ENCODE data around the gene ATP5PB.

The ATP5PB gene

DNA sequence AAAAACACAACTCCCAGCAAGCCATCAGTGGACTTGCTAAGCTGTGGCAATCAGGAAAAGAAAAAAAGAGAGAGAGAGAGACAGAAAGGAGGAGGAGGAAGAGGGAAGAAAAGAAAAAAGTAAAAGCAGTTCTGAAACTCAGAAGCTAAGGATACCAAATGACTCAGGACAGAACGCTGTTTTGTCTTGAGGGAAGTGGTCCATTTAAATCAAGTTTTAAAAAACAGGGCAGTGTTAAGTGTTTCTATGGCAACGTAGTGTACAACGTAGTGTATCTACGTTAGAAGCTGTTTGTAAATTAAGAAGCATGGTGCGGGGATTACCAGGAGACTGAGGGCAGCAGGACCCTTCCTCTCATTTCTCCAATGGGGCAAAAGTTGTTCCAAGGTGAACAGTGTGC, 48.3 kb downstream of the ATP5PB start:
- intact Hi-C loops (cut with DNase I) = no loop called here
- peak in 1 of 42 donors; percentile 4 for DNase-seq

DNA sequence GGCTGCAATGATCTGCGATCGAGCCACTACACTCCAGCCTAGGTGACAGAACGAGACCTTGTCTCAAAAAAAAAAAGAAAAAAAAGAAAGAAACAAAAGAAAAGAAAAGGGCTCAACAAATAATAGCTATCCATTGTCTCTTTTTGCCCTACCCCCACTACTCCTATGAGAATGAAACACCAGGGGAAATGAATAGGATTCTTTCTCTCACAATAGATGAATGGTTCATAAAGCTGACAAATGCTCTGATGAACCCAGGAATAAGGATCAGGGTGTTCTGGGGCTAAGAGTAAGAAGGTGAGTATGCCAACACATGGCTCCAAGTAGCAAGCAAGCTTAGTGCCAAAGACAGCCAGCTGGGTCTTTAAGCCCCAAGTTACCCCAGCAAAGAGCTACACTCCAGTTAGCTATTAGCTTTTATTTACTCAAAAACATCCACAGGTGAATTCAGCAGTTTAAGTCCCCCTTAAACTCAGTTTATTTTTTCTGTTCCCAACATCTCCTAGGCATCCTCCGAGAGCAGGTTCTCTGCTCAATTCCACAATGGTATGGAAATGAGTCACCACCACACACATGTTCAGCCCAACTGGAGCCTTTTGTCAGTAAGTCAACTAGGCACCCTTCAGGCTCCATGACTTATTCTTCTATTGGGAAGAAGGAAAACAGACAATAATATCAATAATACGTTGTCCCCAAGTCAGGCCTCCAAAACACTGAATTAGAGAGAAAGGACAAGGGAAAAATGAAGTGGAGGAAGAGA, 49.9 kb downstream of the ATP5PB start:
- DNase-seq = peak in 1 of 42 donors; percentile 39
- intact Hi-C loops (cut with DNase I) = no loop called here

DNA sequence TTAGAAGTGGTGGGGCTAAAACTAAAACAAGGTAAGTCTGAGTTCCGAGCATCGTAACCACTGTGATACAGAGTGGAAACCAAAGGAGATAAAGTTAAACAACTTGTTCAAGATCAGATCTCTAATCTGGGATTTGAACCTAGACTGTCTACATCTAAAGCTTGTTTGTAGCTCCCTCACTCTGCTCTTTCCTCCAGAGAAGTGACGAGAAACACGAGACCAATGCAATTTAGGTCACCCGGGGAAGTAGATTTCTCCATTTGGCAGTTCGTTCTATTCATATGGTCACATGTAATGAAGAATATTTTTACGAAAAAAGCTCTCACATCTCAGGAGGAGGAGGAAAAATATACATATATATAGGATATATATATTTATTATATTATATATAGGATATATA, 52.4 kb downstream of the ATP5PB start:
- DNase-seq = no peak
- intact Hi-C loops (cut with DNase I) = loop anchor here (10.0 kb wide), 1 partner anchor 253 kb away; the partner anchor contains the start of gene DDX20

DNA sequence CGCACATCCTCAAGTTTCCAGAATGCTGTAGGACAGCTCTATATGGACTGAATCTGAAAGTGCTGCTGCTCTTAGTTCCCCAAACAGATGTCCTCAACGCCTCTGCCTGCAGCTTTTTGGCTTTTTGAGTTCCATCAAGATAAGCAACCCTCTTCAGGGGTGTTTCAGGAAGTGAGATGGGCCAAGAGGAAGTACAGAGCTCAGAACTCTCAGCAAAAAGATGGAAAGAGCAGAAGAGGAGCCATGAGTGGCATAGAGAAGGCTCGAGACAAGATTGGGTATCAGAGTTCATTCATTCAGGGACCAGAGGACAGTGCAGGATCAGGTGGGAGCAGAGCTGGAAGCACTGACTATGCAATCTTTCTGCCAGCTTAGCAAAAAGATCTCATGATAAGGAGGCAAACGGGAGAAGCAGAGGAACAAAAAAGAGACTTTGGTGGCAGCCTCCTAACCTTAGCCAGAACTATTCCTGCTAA, 54.4 kb downstream of the ATP5PB start, which contains the start of the genes ADORA3 and TMIGD3:
Gene ADORA3, minus strand, starts transcription at position 49 of the 476 bp plus-strand sequence. CDS start 279 bp downstream, outside the sequence.
Gene TMIGD3, minus strand, starts transcription at position 49 of the 476 bp plus-strand sequence. CDS start 279 bp downstream, outside the sequence.
- DNase-seq = peak in 1 of 42 donors; percentile 36
- intact Hi-C loops (cut with DNase I) = loop anchor here (10.0 kb wide), 1 partner anchor 251 kb away; the partner anchor contains the start of gene DDX20

DNA sequence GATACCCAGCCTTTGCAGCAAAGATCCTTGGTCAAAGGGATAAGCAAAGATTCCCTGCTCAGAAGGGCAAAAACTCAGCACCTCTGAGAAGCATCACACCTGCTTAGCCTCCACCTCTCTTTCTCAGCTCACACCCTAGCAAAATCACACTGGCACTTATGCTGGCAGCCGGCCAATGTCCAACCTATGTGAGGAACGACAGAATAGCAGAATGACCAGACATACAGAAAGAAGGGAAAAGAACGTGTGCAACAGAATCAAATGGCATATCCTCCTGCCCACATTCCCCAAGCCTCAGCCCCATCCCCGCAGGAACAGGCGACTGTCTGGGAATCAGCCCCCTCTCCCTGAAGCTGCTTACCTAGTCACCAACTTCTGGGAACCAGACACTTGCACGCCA, 54.8 kb downstream of the ATP5PB start:
- DNase-seq = no peak
- intact Hi-C loops (cut with DNase I) = loop anchor here (10.0 kb wide), 1 partner anchor 251 kb away; the partner anchor contains the start of gene DDX20

DNA sequence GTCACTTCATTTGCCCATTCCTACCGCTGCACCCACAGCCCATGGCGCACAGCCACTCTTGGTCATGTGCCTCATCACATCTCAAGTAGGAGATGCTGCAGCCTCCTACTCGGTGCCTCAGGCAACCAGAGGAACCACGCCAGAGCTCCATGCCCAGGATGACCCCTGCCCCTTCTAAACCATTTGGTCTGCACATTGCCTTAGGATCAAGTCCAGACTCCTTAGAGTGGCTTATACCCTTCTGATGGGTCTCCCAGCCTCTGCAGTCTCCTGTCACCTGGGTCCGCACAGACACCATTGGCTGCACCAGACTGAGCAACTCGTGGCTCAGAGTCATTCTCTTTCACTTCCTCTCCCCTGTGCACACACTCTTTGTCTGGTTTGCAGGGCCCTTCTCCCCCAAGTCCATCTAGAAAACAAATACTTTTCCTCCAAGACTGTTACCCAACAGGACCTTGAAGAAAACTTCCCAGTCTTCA, 56.4 kb downstream of the ATP5PB start:
- DNase-seq = peak in 4 of 42 donors; percentile 32 to 60 (median 43)
- intact Hi-C loops (cut with DNase I) = loop anchor here (10.0 kb wide), 1 partner anchor 249 kb away; the partner anchor contains the start of gene DDX20

DNA sequence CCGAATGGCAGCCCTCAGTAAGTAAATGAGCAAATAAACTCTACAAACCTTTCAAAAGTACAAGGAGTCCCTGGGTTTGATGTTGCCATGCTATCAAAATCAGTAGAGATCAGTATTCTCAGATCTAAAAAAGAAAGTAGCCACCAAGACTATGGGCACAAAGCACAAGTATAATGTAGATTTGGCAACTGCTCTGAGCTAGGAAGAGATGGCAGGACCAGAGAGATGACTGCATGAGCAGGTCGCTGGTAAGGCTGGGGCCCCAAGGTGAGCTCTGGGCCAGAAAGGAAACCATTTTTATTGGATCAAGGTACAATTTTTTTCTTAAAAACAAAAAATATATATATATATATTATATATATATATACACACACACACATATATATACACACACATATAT, 57.3 kb downstream of the ATP5PB start:
- intact Hi-C loops (cut with DNase I) = loop anchor here (10.0 kb wide), 1 partner anchor 248 kb away; the partner anchor contains the start of gene DDX20
- no peak for DNase-seq

DNA sequence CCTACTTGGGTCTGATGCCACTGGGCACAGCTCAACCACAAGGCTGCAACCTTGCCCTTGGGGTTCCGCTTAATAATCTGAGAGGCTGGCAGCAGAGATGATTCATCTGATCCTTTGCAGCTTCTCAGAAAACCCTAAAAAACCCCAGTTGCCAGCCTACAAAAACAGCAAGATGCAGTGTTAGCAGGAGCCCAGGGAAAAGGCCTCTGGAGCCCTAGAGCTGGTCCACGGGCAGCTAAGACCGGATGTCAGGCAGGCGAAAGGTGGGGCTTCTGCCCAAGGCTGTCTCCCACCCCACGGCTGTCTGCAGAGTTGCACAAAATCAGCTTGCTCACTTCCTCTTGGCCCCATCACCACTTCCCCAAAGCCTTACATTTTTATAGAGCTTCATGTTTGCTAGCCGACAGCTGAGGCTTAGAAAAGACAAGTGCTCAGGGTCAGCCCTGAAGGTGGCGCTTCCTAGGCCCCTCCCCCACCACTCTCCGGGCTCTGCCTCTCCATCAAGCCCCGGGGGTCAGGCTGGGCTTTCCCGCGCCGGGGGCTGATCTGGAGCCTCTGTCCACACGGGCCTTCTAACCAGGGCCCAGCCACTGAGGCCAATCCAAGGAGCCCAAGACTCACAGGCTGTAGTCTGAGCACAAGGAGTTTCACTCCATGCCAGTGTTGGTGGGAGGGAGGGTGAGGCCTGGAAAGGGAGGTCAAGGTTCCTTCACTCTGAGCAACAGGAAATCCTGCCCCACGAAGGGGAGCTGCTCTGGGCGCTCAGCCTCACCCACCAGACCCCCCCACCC, 58.3 kb downstream of the ATP5PB start:
- peak in 39 of 42 donors; percentile 24 to 77 (median 59) for DNase-seq
- intact Hi-C loops (cut with DNase I) = loop anchor here (2.0 to 10.0 kb wide), 2 partner anchors 147 to 247 kb away; partner anchors contain the start of gene DDX20

DNA sequence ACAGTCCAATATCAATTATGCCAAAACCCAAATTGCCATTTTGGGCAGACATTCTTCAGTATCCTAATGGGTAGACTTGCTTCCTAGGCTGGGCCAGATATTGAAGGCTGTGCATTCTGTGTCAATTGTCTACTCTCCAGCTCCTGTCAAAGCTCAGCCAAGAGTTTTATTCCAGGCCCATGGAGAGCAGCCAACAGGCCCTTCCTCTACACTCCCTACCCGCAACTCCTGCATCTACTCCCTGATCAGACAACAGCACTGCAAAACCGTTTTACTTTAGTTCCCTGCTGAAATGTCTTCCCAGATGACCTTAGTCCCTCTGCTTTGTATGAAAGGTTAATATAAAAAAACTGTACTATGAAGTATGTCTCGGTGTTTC, 60.7 kb downstream of the ATP5PB start:
- peak in 13 of 42 donors; percentile 32 to 76 (median 48) for DNase-seq

DNA sequence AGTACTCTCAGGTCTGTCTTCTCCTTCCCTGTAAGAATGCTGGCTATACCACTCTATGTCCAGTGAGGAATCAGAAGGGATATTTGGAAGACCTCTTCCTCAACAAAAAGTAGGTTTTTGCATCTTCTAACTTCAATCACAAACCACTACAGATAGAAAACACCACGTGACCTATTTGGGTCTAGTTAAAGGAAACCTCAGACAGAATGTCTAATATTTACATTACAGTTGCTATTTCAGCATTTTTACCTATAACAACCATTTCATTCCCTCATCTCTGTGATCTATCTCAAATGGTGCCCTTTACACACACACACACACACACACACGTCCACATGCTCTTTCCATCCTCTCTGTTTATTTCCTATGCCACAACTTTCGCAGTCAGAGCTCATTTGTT, 62.1 kb downstream of the ATP5PB start:
- intact Hi-C loops (cut with DNase I) = loop anchor here (10.0 kb wide), 1 partner anchor 103 kb away; the partner anchor contains the start of gene RAP1A
- no peak for DNase-seq

More for the DNA sequence above, 60.7 kb downstream of the ATP5PB start:
- intact Hi-C loops (cut with DNase I) = loop anchor here (2.0 to 10.0 kb wide), 3 partner anchors 105 to 245 kb away; partner anchors contain the start of genes DDX20 and RAP1A

Measured in head of caudate nucleus (tissue), 42 donors.